ENCODE data around the gene KDM4C. TPM values are rescaled to one million over a fixed set of nuclear protein-coding genes. Genes with fewer than 3 reads are reported as not detected.

The KDM4C gene
- total RNA-seq, 2 donors from 2014 or later: 42.3 to 55.6 TPM

DNA sequence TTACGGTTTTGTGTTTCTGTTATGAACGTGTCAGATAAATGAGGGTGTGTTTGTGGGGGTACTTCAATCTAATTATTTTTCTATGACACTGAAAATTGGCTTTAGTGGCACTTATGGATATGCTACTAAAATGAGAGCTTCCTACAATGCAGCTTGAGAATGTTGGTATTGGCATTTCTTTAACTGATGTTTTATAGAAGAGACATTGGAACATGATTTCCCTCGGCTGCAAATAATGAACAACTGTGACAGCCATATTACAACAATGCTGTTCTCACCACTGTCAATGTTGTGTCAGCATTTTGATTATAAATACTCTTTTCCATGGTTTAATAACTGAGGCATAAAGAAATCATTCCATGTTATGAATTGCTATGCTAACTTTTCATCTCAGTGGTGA, 279.4 kb downstream of the KDM4C start:
- intact Hi-C loops (cut with DNase I, micrococcal nuclease): no loop called here
- no peak for ATAC-seq
- DNase-seq: no peak

GRCh38 chr9:7042124-7042523, 284.4 kb downstream of the KDM4C start:
- intact Hi-C loops (cut with DNase I, micrococcal nuclease): no loop called here
- DNase-seq (no peak), ATAC-seq (no peak)

GRCh38 chr9:7045361-7045760, 287.6 kb downstream of the KDM4C start:
- no peak for DNase-seq
- intact Hi-C loops (cut with DNase I, micrococcal nuclease): no loop called here
- no peak for ATAC-seq

DNA sequence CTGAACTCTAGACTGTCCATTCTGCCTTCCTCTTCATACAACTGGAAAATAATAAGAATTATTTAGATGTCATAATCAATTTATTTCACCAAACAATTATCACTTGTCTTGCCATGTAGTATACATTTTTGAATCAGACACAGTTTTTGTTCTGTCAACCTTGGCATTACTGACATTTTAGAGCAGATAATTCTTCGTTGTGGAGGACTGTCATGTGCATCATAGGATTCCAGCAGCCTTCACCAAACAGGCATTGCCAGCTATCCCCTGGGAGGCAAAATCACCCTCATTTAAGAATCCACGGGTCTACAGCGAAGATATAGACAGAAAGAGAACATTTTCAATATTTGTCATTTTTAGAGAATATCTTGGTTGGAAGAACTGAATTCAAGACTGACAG, 293.9 kb downstream of the KDM4C start:
- DNase-seq: no peak
- intact Hi-C loops (cut with DNase I, micrococcal nuclease): no loop called here
- no peak for ATAC-seq

GRCh38 chr9:7053903-7054302, 296.1 kb downstream of the KDM4C start:
- no peak for DNase-seq
- no peak for ATAC-seq
- intact Hi-C loops (cut with DNase I, micrococcal nuclease): no loop called here

- DNase-seq (no peak), ATAC-seq (no peak)
- intact Hi-C loops (cut with DNase I, micrococcal nuclease): no loop called here
Measured at GRCh38 chr9:7055171-7055903, 297.6 kb downstream of the KDM4C start.

DNA sequence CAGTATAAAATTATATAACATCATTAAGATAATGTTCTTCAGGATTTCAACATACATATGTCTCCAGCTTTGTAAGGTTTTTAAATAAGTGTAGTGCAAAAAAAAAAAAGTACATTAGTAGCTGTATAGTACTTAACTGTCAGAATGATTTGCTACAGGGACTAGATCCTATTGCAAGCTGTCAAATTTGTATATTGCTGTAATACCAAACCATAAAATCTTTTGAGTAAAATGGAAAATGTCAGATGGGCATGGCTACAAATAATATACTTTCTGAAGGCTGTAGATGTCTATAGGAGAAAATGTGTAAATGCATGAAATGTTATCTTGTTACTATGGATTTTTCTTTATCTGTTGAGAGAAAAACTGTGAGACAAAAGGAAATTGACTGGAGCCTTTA, 298.5 kb downstream of the KDM4C start:
- DNase-seq (no peak), ATAC-seq (no peak)
- intact Hi-C loops (cut with DNase I, micrococcal nuclease): no loop called here

DNA sequence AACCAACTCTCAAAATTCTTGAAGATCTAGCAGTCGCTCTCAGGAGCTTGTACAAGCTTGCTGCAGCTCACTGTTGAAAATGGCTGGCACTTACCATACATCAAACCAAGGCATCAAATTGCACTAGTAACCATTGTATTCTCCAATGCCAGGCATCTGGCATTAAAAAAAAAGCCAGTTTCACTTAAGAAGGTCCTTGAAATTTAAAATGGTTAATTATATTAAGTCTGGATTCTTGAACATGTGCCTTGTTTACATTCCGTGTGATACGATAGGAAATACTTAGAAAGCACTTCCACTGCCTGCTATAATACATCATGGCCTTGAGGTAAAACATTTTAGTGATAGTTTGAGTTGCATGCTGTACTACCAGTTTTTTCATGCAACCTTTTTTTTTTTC, 300.7 kb downstream of the KDM4C start:
- no peak for DNase-seq
- ATAC-seq: no peak

GRCh38 chr9:7067169-7067568, 309.4 kb downstream of the KDM4C start:
- ATAC-seq: no peak
- intact Hi-C loops (cut with DNase I, micrococcal nuclease): no loop called here
- no peak for DNase-seq

More for the DNA sequence above, 300.7 kb downstream of the KDM4C start:
- intact Hi-C loops (cut with DNase I, micrococcal nuclease): no loop called here

- DNase-seq (no peak), ATAC-seq (no peak)
- intact Hi-C loops (cut with DNase I, micrococcal nuclease): no loop called here
Measured at GRCh38 chr9:7071916-7072315, 314.1 kb downstream of the KDM4C start.

GRCh38 chr9:7073706-7074105, 315.9 kb downstream of the KDM4C start:
- intact Hi-C loops (cut with DNase I, micrococcal nuclease): no loop called here
- ATAC-seq: no peak

GRCh38 chr9:7075154-7075553, 317.4 kb downstream of the KDM4C start:
- intact Hi-C loops (cut with DNase I, micrococcal nuclease): no loop called here
- ATAC-seq: no peak
- no peak for DNase-seq

More at GRCh38 chr9:7073706-7074105, 315.9 kb downstream of the KDM4C start:
- DNase-seq: no peak

GRCh38 chr9:7079051-7079450, 321.3 kb downstream of the KDM4C start:
- intact Hi-C loops (cut with DNase I, micrococcal nuclease): no loop called here

GRCh38 chr9:7081065-7081600, 323.4 kb downstream of the KDM4C start:
- DNase-seq (no peak), ATAC-seq (peak; percentile 22)
- intact Hi-C loops (cut with DNase I, micrococcal nuclease): no loop called here

More at GRCh38 chr9:7079051-7079450, 321.3 kb downstream of the KDM4C start:
- no peak for DNase-seq
- ATAC-seq: no peak

GRCh38 chr9:7083192-7083591, 325.4 kb downstream of the KDM4C start:
- ATAC-seq (no peak), DNase-seq (no peak)
- intact Hi-C loops (cut with DNase I, micrococcal nuclease): no loop called here

DNA sequence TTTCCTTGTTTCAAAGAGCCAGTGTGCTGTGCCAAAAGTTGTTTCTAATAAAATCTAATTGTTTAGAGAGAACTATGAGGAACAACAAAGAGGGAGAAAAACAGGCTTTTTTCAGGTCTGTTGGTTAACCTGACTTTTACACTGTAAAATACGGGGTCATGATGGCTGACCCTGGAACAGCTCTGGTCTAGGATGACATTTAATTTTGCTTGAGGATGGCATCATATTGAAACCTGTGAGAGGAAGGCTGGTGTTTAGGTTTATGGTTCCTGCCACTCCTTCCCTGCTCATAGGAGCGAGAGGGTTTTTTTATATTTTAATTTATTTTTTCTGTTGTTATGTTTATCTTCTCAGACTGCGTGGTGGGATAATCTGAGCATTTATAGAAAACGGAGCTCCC, 327.6 kb downstream of the KDM4C start:
- intact Hi-C loops (cut with DNase I, micrococcal nuclease): no loop called here
- no peak for DNase-seq
- no peak for ATAC-seq

DNA sequence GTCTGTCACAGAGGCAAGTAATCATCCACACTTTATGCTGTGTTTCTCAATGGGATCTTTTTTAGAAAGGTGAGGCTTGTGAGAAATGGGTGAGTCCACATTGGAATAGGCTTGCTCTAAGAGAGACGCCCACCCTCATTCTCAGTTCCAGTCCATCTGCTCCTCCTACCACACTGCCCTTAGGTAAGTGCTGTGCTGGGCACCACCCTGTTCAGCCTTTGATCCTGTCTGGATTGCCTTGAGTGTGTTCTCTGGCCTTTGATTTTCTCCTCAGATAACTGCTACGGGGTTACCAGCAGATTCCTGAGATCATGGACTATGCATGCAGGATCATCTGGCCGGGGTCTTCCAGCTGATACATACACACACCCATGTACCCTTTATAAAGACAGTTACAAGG, 328.6 kb downstream of the KDM4C start:
- ATAC-seq (peak; percentile 95), DNase-seq (peak in 1 of 2 donors; percentile 20)
- intact Hi-C loops (cut with DNase I, micrococcal nuclease): no loop called here

GRCh38 chr9:7088611-7089010, 330.8 kb downstream of the KDM4C start:
- intact Hi-C loops (cut with DNase I, micrococcal nuclease): no loop called here
- no peak for ATAC-seq

DNA sequence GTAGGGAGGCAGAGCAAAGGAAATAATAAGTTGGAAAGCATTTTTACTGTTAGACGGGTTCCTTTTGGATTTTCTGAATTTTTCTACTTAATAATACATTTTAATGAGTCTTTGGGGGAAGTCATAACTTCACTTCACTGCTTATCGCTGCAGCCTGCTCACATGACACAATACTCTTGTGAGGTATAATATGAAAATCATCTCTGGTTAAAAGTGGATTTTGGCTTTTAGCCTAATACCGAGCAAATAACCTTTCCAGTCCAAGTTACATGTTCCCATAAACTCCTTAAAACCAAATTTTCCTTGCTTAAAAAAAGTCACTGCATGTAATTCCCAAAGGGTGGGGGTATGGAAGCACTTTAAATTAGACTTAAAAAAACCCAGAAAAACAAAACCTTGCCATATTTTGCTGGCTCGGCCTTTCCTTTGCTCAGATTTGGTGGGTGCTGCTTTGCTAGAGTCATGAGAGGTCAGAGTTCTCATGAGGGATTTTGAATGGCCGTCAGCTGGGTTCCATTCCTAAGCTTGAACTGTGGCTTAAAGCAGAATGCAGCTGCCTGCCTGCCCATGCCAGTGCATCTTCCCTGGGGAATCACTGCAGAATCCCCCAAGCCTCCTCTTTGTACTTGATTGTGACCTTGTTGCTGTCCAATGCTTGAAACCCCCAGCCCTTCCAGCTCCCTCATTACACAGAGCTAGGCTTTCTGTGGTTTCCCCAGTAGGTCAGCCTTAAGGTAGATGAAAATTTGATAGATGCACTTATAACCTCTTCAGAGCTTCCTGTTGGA, 331.8 kb downstream of the KDM4C start:
- no peak for ATAC-seq
- intact Hi-C loops (cut with DNase I, micrococcal nuclease): no loop called here
- DNase-seq: no peak

More at GRCh38 chr9:7088611-7089010, 330.8 kb downstream of the KDM4C start:
- DNase-seq: no peak

- intact Hi-C loops (cut with DNase I, micrococcal nuclease): no loop called here
Measured at GRCh38 chr9:7093040-7093439, 335.3 kb downstream of the KDM4C start.

More at GRCh38 chr9:7093040-7093439, 335.3 kb downstream of the KDM4C start:
- ATAC-seq: no peak
- DNase-seq: no peak
